Measurements from ENCODE around the gene PODN.

The PODN gene

GRCh38 chr1:53122961-53123413 is 61.0 kb downstream of the PODN start:
- Histone ChIP-seq H3K27me3 (replicated peaks; ENCODE audit: insufficient read depth, low read length) (no peaks in the 10 kb centered on the region), H3K4me3 (ENCODE audit: low read length) (no peak overlapping the region), H3K9me2 (replicated peaks; ENCODE audit: insufficient read depth, low read length) (no peaks in the 10 kb centered on the region), H2AFZ (ENCODE audit: low read length) (no peak overlapping the region), H3F3A (ENCODE audit: insufficient read depth, low read length) (no peaks in the 10 kb centered on the region), H3K4me1 (ENCODE audit: low read length) (no peaks in the 10 kb centered on the region), H3K4me2 (ENCODE audit: low read depth, low read length) (no peak overlapping the region), H3K27ac (ENCODE audit: low read length) (no peak overlapping the region), H3K9ac (ENCODE audit: low read length) (no peak overlapping the region), H3K79me2 (ENCODE audit: low read length) (no peaks in the 10 kb centered on the region), H3K9me3 (replicated peaks; ENCODE audit: insufficient read depth, low read length) (no peaks in the 10 kb centered on the region), H4K20me1 (ENCODE audit: insufficient read depth, low read length) (no peaks in the 10 kb centered on the region), H3K36me3 (replicated peaks; ENCODE audit: insufficient read depth, low read length) (no peaks in the 10 kb centered on the region)
- TF ChIP-seq EZH2 (optimal IDR thresholded peaks at IDR 0.05; ENCODE audit: low read depth, low read length), result no peak
- TF ChIP-seq EZH2phosphoT487 (IDR thresholded peaks at IDR 0.05; ENCODE audit: low read length), result no peak
- TF ChIP-seq CTCF (IDR thresholded peaks at IDR 0.05; ENCODE audit: low read length), result no peak
- DNase-seq, result no peak

- H3K9me2 ChIP-seq (replicated peaks; ENCODE audit: insufficient read depth, low read length), result no peaks in the 10 kb centered on the region
- H3F3A ChIP-seq (ENCODE audit: insufficient read depth, low read length), result no peaks in the 10 kb centered on the region
- no peaks in the 10 kb centered on the region for H3K4me1 ChIP-seq (ENCODE audit: low read length)
- no peaks in the 10 kb centered on the region for H4K20me1 ChIP-seq (ENCODE audit: insufficient read depth, low read length)
- no peak for DNase-seq
- H3K9me3 ChIP-seq (replicated peaks; ENCODE audit: insufficient read depth, low read length), result no peaks in the 10 kb centered on the region
- no peaks in the 10 kb centered on the region for H3K36me3 ChIP-seq (replicated peaks; ENCODE audit: insufficient read depth, low read length)
- no peak for TF ChIP-seq EZH2phosphoT487 (IDR thresholded peaks at IDR 0.05; ENCODE audit: low read length)
- no peak for TF ChIP-seq EZH2 (optimal IDR thresholded peaks at IDR 0.05; ENCODE audit: low read depth, low read length)
- TF ChIP-seq CTCF (IDR thresholded peaks at IDR 0.05; ENCODE audit: low read length), result no peak
- H3K9ac ChIP-seq (ENCODE audit: low read length), result no peak overlapping the region
- H3K4me3 ChIP-seq (ENCODE audit: low read length), result no peak overlapping the region
- no peaks in the 10 kb centered on the region for H3K27me3 ChIP-seq (replicated peaks; ENCODE audit: insufficient read depth, low read length)
- no peaks in the 10 kb centered on the region for H3K79me2 ChIP-seq (ENCODE audit: low read length)
- no peak overlapping the region for H3K4me2 ChIP-seq (ENCODE audit: low read depth, low read length)
- no peak overlapping the region for H3K27ac ChIP-seq (ENCODE audit: low read length)
- H2AFZ ChIP-seq (ENCODE audit: low read length), result no peak overlapping the region
These were observed 61.6 kb downstream of the PODN start for GRCh38 chr1:53123453-53124140.

- Histone ChIP-seq H3K4me2 (ENCODE audit: low read depth, low read length) (no peak overlapping the region), H3K27ac (ENCODE audit: low read length) (no peak overlapping the region), H3K4me1 (ENCODE audit: low read length) (no peaks in the 10 kb centered on the region), H3K79me2 (ENCODE audit: low read length) (no peaks in the 10 kb centered on the region), H3K9me2 (replicated peaks; ENCODE audit: insufficient read depth, low read length) (no peaks in the 10 kb centered on the region), H3K36me3 (replicated peaks; ENCODE audit: insufficient read depth, low read length) (no peaks in the 10 kb centered on the region), H3K9ac (ENCODE audit: low read length) (no peak overlapping the region), H4K20me1 (ENCODE audit: insufficient read depth, low read length) (no peaks in the 10 kb centered on the region), H2AFZ (ENCODE audit: low read length) (no peak overlapping the region), H3F3A (ENCODE audit: insufficient read depth, low read length) (no peaks in the 10 kb centered on the region), H3K4me3 (ENCODE audit: low read length) (no peak overlapping the region), H3K27me3 (replicated peaks; ENCODE audit: insufficient read depth, low read length) (no peaks in the 10 kb centered on the region), H3K9me3 (replicated peaks; ENCODE audit: insufficient read depth, low read length) (no peaks in the 10 kb centered on the region)
- no peak for DNase-seq
- TF ChIP-seq CTCF (IDR thresholded peaks at IDR 0.05; ENCODE audit: low read length), result no peak
- TF ChIP-seq EZH2phosphoT487 (IDR thresholded peaks at IDR 0.05; ENCODE audit: low read length), result no peak
- TF ChIP-seq EZH2 (optimal IDR thresholded peaks at IDR 0.05; ENCODE audit: low read depth, low read length), result no peak
These were observed 63.1 kb downstream of the PODN start for GRCh38 chr1:53125122-53125521.
